Stomach (tissue), 4 donors: Measurements from ENCODE around the gene MYPN.

Experiments
- CTCF ChIP-seq, 7 experiments: fragments of 450-650 bp in 4 of 7; fragments of 200-600 bp in 3 of 7; sonication (generic) in 3 of 7; IDR thresholded peaks; one replicate each; pipeline ENCODE4 v1.5.1; 2016 to 2019; ENCODE audit warnings: antibody characterized with exemption in 7 of 7, control low read depth in 2 of 7, mild to moderate bottlenecking in 1 of 7
- POLR2AphosphoS5 ChIP-seq, 3 donors: sonication (generic); formaldehyde crosslinking; IDR thresholded peaks; one replicate each; pipeline ENCODE4 v1.6.1; 2016; ENCODE audit warnings: antibody characterized with exemption in 3 of 3

- TF ChIP-seq POLR2AphosphoS5 (IDR thresholded peaks at IDR 0.05), result no peak
- no peak for TF ChIP-seq CTCF (IDR thresholded peaks at IDR 0.05)
These were observed 75.3 kb downstream of the MYPN start for GRCh38 chr10:68184546-68184945.
